ENCODE data around the gene MCUR1. TPM values are rescaled to one million over a fixed set of nuclear protein-coding genes. Genes with fewer than 3 reads are reported as not detected.

MCUR1 gene
- total and polyA plus RNA-seq, 11 donors: 12.6 to 62.0 (median 28.0) TPM

DNA sequence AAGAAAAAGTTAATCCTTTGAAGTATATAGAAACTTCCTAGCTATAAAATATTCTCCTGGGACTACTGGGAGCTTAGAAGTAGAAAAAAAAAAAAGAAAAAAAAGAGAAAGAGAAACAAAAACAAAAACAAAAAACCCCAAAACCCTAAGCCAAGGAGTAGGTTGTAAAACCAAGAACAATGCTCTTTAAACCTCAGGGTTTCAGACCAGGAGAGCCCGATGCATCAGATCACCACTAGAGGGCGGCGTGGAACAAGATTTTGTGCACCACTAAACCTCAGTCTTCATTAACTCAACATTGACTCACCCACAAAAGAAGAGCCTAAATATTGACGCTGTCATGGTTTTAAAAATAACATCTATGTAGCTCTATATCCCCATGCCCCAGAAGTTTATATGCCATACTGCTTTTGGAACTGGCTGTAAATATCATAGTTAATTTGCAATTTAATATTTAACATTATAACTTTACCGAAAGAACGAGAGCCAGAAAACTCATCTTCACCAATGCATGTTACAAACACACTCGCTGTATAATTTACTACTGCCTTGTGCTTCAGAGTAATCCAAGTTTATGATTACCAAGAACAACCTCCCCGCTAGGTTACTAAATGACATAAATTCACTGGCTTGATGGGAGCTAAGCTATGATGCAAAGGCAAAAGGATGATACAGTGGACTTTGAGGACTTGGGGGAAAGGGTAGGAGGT is 19.2 kb downstream of the MCUR1 start:
- 43 to 48% (median 45%) methylated on average over 8 of the region's 8 CpGs for WGBS, 4 donors
- Histone ChIP-seq H3K27me3 (no peaks in the 10 kb centered on the region), H3K4me3 (no peak overlapping the region), H3K4me1 (peaks cover 0 to 5% (median 0%) of the 10 kb centered on the region in 12 donors), H3K9me3 (no peaks in the 10 kb centered on the region), H3K36me3 (peaks cover 0 to 84% (median 66%) of the 10 kb centered on the region in 9 donors), H3K27ac (no peak overlapping the region)
- ATAC-seq: peak; percentile 58 to 90 (median 88)
- DNase-seq: peak; percentile 76 to 85 (median 79)
- intact Hi-C loops (cut with DNase I): loop anchor here in 7 of 10 donors (2.0 to 10.0 kb wide), 4 partner anchors 267 to 272 kb away; no protein-coding TSS in a partner anchor
- TF ChIP-seq, protein P1, sequence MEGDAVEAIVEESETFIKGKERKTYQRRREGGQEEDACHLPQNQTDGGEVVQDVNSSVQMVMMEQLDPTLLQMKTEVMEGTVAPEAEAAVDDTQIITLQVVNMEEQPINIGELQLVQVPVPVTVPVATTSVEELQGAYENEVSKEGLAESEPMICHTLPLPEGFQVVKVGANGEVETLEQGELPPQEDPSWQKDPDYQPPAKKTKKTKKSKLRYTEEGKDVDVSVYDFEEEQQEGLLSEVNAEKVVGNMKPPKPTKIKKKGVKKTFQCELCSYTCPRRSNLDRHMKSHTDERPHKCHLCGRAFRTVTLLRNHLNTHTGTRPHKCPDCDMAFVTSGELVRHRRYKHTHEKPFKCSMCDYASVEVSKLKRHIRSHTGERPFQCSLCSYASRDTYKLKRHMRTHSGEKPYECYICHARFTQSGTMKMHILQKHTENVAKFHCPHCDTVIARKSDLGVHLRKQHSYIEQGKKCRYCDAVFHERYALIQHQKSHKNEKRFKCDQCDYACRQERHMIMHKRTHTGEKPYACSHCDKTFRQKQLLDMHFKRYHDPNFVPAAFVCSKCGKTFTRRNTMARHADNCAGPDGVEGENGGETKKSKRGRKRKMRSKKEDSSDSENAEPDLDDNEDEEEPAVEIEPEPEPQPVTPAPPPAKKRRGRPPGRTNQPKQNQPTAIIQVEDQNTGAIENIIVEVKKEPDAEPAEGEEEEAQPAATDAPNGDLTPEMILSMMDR (IDR thresholded peaks at IDR 0.05): peak; percentile 85 to 97 (median 92)
- TF ChIP-seq POLR2A (IDR thresholded peaks at IDR 0.05): no peak

DNA sequence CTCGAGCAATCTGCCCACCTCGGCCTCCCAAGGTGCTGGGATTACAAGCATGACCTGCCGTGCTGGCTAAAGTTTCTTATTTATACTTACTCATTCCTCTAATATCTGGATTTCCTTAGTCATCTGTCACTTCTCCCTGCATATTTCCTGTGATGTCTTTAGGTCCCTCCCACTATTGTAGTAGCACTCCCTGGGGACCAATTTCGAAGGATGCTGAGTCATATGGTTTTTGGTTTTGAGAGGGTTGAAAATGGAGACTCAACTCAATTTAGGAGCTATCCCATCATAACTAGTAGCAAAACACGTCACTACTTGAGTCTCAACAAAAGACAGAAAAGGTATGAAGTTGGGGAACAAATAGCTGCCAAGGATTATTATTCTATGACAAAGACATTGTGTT is 20.2 kb downstream of the MCUR1 start:
- ATAC-seq (peak in 2 of 4 donors; percentile 24 to 87), DNase-seq (no peak)
- Histone ChIP-seq H3K27me3 (no peaks in the 10 kb centered on the region), H3K4me3 (no peak overlapping the region), H3K27ac (no peak overlapping the region), H3K9me3 (no peaks in the 10 kb centered on the region), H3K4me1 (peaks cover 0 to 5% (median 0%) of the 10 kb centered on the region in 12 donors), H3K36me3 (peaks cover 0 to 84% (median 63%) of the 10 kb centered on the region in 9 donors)
- intact Hi-C loops (cut with DNase I): loop anchor here in 7 of 10 donors (2.0 to 10.0 kb wide), 4 partner anchors 263 to 273 kb away; no protein-coding TSS in a partner anchor
- 67 to 69% (median 69%) methylated on average over 5 of the region's 5 CpGs for WGBS, 4 donors
- TF ChIP-seq POLR2A (IDR thresholded peaks at IDR 0.05): no peak
- TF ChIP-seq, protein P1 (IDR thresholded peaks at IDR 0.05): no peak

DNA sequence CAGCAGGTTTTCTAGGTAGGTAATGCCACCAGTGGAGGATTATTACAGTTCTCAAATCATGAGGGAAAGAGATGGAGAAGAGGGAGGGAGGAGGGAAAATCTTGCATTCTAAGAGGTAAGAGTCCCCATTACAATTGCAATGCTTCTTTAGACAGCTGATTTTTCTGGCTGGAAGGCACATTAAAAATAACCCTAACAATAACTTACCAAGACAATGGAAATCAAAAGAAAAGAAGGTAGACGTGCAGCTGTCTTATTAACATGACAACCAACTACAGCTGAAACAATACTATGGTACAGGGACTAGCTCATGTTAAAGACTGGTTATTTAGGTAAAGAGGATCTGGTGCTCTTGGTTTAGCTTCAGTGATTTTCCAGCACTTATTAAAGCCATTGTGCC is 24.6 kb downstream of the MCUR1 start:
- DNase-seq (no peak), ATAC-seq (no peak)
- H3K27ac ChIP-seq: no peak overlapping the region
- peaks cover 0 to 60% (median 42%) of the 10 kb centered on the region in 9 donors for H3K36me3 ChIP-seq
- TF ChIP-seq POLR2A (IDR thresholded peaks at IDR 0.05): no peak
- H3K4me1 ChIP-seq: peaks cover 0 to 10% (median 5%) of the 10 kb centered on the region in 12 donors
- intact Hi-C loops (cut with DNase I): loop anchor here in 6 of 10 donors (5.0 to 10.0 kb wide), 3 partner anchors 268 to 278 kb away; no protein-coding TSS in a partner anchor
- WGBS, 4 donors: 82 to 89% (median 86%) methylated on average over 1 of the region's 1 CpG
- H3K27me3 ChIP-seq: no peaks in the 10 kb centered on the region
- H3K4me3 ChIP-seq: no peak overlapping the region
- H3K9me3 ChIP-seq: no peaks in the 10 kb centered on the region

DNA sequence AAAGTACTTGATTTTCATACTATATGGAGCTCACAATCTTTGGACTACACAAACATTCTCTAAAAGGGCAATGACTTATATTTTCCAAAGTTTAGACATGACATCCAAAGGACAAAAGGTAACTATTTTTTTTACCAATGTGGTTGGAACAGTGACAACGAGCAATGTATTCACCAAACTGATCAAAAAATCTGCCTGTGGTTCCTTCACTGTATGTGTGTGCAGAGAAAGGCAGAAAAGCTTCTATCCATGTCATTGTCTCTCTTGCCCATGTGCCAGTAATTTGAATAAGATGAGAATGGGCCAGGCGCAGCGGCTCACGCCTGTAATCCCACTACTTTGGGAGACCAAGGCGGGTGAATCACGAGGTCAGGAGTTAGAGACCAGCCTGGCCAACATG is 25.5 kb downstream of the MCUR1 start:
- no peak for ATAC-seq
- no peak for DNase-seq
- Histone ChIP-seq H3K4me1 (peaks cover 0 to 10% (median 3%) of the 10 kb centered on the region in 12 donors), H3K4me3 (no peak overlapping the region), H3K9me3 (no peaks in the 10 kb centered on the region), H3K27me3 (no peaks in the 10 kb centered on the region), H3K36me3 (peaks cover 0 to 57% (median 42%) of the 10 kb centered on the region in 9 donors), H3K27ac (no peak overlapping the region)
- WGBS, 4 donors: 88 to 97% (median 95%) methylated on average over 6 of the region's 6 CpGs
- no peak for TF ChIP-seq POLR2A (IDR thresholded peaks at IDR 0.05)
- TF ChIP-seq, protein P1 (IDR thresholded peaks at IDR 0.05): no peak
- intact Hi-C loops (cut with DNase I): no loop called here

Data from heart left ventricle (tissue), 16 donors.